Measurements from ENCODE around the gene NHLRC3.

DNA sequence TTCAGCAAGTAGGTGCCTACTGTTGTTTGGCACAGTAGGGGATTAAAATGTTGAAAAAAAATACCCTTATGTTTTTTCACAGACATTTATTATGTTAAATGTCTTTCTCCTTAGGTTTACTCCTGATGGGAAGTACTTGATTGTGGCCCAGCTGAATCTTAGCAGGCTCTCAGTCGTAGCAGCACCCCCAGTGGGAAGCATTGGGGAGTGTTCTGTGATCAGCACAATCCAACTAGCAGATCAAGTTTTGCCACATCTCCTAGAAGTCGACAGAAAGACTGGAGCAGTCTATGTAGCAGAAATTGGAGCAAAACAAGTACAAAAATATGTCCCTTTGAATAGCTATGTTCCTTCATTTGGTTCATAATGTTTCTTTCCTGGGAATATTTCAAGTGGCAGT, 9.3 kb downstream of the NHLRC3 start:
- TF ChIP-seq YY1 (IDR thresholded peaks at IDR 0.05; ENCODE audit: insufficient read depth, insufficient read length) (no peak), SUZ12 (IDR thresholded peaks at IDR 0.05; ENCODE audit: extremely low read depth, insufficient read depth, insufficient read length) (no peak)
